Renal cortex interstitium (tissue), 11 donors: ENCODE measurements around the gene STAC. TPM values are rescaled to one million over a fixed set of nuclear protein-coding genes. Genes with fewer than 3 reads are reported as not detected.
"Not testable (repeated sequence)": the region's sequence is repeated elsewhere in the genome, so short reads cannot be mapped to it uniquely, and the experiment has no call there.

Experiments used
- DNase-seq, 11 donors: peaks; one replicate each; pipeline ENCODE4 v3.0.0-alpha.2; 2013; ENCODE audit warnings: low read depth in 9 of 11, low spot score in 4 of 11; ENCODE audit errors: extremely low read depth in 1 of 11
- polyA plus RNA-seq, 3 donors: library from polyadenylated mRNA; unstranded; fragments of 120-200 nt; gene quantifications; one replicate each; pipeline ENCODE4 v1.2.1, GENCODE V29; 2013; ENCODE audit not compliant: insufficient read length in 3 of 3

The STAC gene
- polyA plus RNA-seq, 3 donors = 8.7 to 11.8 (median 11.1) TPM

- DNase-seq = no peak
Measured at GRCh38 chr3:36546226-36546625, 165.9 kb downstream of the STAC start.

GRCh38 chr3:36548712-36549111 is 168.4 kb downstream of the STAC start:
- no peak for DNase-seq

DNA sequence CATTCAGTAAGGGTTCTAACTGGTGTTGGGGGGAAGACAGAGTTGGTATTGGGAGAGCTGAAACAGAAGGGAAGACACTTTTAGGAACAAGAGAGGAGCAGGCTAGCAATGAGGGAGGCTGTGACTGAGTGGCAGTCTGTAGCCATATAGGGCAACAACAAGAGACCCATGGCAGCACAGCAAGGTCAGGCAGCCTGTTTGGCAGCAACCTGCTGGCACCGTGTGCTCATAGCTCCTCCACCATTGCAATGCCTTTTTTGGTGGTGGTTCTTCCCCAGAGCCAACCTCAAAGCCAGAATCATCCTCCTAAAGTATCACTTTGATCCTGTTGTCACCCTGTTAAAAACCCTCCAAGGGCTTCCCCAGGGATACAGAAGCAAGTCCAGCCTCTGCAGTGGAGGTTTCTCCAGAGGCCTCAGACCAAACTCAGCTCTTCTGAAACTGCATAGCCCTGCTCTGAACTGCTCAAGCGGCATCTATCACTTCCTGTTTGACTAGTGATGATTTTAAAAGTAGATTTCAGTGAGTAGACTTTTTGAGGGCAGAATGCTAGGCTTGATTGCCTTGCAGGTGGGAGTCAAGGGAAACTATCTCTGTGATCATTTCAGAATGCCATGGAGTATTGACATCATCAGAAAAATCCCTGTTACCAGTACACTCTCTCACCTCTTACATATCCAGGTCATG is 176.9 kb downstream of the STAC start:
- no peak for DNase-seq

DNA sequence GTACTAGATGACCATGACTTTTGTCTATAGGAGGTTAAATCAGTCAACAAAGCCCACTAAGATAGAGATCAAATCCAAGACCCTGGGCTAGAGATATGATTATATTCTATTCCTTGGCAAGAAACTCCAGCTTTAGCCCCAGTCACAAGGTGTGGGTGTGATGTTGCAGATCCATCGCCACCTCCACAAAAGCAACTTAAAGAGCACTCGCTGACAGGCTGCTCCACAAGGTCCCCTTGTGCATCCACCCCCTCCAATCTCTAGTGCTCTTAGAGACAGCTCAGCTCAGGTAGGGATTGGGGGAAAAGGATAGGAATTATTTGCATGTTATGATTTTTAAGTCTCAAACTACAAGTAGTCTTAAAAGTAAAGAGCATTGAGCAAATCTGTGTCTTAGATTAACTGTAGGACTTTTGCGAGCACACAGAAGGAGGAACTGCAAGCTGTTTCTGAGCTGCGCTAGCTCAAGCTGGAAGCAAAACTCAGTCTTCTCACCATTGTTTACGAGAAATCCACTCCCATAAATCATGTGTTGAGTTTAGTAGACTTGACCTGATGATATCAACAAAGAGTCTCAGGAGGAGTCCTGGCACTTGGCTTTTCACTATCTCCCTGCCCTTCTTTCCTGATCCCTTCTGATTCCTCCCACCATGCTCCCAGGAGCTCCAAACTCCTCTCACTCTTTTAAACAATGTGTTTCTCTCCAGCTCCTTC is 177.6 kb downstream of the STAC start:
- no peak for DNase-seq

DNA sequence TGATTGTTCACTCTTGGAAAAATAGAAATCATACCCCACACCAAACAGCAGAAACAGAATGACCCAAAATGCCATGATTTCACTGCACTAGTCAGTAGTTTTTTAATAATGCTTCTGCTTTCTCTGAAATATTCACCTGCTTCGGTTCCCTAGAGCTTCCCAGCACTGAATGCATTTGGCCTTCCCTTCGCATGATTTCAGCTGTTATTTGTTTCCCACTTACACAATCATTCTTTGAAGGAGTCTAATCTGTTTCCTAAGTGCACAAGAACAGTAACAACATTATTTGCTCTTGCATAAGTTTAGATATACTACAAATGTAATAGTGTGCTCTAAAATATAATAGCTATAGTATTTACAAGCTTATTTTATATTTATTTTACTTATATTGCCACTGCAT is 178.7 kb downstream of the STAC start:
- DNase-seq = no peak

- no peak for DNase-seq
Measured at GRCh38 chr3:36560685-36561084, 180.4 kb downstream of the STAC start.

- no peak for DNase-seq
Measured at GRCh38 chr3:36561601-36562000, 181.3 kb downstream of the STAC start.

- no peak for DNase-seq
Measured at GRCh38 chr3:36562945-36563344, 182.6 kb downstream of the STAC start.

DNA sequence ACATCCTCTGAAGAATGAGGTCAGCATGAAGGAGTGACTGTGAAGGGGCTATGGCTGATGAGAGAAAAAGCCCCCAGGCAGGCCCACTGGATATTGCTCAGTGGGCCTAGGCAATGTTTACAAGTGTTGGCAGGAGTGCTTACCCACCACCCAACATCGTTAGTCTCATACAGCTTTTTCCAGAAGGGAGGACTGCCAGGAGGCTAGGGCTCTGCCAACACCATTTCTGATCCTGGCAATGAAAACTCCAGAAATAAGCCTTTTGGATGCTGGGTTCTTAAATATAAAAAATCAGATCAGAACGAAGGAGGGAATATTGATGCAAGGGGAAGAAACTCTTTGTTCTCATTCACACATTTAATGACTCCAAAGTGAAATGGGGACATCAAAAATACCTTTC is 194.9 kb downstream of the STAC start:
- DNase-seq = no peak

DNA sequence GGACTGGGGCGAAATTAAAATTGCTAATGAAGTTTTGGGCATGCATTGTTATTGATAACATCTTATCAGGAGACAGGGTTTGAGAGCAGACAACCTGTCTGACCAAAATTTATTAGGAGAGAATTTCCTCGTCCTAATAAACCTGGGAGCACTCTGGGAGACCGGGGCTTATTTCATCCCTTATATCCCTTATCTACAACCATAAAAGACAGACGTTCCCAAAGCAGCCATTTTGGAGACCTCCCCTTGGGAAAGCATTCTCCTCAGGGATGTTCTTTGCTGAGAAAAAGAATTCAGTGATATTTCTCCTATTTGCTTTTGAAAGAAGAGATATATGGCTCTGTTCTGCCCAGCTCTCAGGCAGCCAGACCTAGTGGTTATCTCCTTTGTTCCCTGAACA is 198.1 kb downstream of the STAC start:
- not testable (repeated sequence) for DNase-seq

DNA sequence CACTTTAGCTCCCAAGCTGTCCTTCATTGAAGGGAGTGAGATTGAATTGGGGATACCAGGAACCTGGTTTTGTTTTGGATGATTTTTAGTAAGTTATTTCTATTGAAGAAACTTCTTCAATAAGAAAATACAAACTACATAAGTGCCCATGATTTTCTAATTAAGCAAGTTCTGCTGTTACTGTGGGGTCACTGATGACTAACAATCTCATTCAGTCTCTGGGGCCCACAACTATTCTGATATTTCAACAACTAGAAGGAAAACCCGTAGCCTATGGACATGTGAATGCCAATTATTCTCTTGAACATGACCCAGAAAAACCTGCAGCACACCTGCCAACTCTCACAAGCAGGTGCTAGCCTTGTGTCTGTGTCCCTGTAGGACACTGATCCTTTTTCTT is 199.4 kb downstream of the STAC start:
- no peak for DNase-seq

DNA sequence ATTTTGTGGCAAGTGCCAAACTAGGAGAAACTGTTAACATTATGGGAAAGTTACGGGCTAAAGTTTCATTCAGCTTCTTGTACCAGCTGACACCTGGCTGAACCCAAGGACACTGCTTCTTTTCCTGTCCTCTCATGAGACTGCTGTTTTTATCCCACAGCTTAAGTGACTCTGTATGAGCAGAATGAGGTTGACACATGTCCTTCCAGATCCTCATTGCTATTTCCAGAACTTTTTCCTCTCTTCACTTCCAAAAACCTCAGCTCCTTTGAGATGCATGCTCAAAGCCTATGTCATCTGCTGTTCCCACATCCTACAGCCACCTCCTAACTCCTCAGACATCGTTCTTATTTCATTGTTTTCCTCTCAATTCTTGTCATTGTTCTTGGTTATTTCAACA is 200.4 kb downstream of the STAC start:
- no peak for DNase-seq

DNA sequence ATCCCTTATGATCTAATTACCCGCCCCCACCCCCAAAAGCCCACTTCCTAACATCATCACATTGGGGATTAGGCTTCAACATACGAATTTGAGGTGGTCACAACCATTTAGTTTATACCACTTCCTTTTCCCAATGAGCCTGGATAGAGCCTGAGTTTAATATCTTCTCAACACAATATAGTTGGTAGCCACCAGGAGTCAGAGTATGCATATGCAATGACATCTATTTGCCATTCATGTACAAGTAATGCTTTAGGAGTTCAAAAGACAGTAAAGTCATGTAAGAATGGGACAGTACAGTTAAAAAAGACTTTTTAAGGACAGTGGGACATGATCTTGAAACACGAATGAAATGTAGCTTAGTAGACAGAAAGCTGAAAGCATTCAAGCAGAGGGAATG is 211.7 kb downstream of the STAC start:
- no peak for DNase-seq

DNA sequence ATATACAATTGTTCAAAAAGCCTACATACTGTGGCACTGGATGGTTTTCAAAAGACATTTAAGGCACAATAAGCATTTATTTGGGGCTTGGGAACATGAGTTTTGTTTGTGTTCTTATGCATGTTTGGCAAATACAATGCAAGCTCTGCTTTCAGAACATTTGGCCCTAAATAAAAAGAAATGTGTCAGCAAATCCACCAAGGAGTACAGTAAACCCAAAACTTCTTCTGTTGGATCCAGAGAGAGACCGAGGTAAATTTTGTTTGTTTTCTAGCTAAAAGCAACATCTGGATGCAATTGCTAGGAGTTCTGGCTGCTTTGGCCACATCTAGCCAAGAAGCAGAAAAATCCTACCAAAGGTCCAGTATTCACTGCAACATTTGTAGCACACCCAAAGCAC is 215.2 kb downstream of the STAC start:
- DNase-seq = no peak

DNA sequence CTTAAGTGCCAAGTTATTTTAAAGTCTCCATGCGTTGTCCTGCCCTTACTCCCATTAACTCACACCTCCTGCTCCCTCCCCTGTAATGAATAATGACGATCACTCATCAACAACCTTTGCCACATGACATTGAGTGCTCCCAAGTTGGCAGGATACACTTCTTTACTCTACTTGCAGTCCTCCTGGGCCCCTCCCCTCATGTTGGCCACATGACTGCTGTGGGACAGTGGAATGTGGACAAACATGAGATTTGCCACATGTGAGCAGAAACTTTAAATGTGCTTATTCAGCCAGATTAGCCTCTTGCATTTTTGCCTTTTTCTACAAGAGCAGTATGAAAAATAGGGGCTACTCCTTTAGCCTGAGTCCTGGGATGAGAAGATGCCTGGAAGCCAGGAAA is 216.1 kb downstream of the STAC start:
- no peak for DNase-seq

DNA sequence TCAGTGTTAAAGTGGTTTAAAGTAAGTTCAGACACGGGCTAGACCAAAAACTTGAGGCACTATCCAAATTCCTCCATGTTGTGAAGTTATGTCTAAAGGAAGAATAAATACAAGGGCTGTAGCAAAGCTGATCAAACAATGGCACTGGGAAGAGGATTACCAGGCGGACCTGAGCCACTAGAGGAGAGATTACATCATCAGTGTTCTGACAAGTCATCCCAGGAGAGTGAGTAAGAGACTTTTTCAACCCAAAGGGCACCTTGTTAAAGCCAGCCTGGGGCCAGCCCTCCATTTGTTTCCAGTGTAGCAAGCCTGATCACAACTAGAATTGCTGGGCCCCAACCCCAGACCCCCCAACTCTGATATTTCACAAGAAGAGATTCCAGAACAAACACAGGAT is 217.1 kb downstream of the STAC start:
- DNase-seq = no peak
